TTC549 (cell line): ENCODE data around the gene CIB1.

ENCODE experiments used
- FAIRE-seq: peaks from 2 replicates; lab custom pipeline; 2012; peaks lifted over from hg19 to GRCh38; lab: Jason Lieb, UNC

Gene CIB1

DNA sequence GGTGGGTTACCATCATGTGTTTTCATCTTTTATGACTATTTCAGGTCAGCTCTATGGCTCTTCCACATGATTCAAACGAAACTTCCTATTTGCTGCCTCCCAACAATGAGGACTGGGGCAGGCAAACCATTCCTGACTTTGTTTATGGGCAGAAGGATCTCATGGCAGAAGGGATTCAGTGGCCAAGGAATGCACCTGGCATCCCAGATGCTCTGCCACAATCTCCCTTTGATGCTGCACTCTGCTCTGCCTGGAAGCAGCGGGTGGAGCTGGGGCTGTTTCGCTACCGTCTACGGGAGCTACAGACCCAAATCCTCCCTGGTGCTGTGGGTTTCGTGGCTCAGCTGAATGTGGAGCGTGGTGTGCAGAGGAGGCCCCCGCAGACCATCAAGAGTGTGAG, 7.1 kb upstream of the CIB1 start:
- no peak for FAIRE-seq

DNA sequence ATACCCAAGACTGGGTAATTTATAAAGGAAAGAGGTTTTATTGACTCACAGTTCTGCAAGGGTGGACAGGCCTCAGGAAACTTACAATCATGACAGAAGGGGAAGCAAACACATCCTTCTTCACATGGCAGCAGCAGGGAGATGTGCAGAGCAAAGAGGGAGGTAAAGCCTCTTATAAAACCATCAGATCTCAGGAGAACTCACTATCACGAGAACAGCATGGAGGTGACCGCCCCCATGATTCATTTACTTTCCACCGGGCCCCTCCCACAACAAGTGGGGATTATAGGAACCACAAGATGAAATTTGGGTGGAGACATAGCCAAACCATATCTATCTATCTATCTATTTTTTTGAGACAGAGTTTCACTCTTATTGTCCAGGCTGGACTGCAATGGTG, 5.6 kb upstream of the CIB1 start:
- FAIRE-seq: no peak

DNA sequence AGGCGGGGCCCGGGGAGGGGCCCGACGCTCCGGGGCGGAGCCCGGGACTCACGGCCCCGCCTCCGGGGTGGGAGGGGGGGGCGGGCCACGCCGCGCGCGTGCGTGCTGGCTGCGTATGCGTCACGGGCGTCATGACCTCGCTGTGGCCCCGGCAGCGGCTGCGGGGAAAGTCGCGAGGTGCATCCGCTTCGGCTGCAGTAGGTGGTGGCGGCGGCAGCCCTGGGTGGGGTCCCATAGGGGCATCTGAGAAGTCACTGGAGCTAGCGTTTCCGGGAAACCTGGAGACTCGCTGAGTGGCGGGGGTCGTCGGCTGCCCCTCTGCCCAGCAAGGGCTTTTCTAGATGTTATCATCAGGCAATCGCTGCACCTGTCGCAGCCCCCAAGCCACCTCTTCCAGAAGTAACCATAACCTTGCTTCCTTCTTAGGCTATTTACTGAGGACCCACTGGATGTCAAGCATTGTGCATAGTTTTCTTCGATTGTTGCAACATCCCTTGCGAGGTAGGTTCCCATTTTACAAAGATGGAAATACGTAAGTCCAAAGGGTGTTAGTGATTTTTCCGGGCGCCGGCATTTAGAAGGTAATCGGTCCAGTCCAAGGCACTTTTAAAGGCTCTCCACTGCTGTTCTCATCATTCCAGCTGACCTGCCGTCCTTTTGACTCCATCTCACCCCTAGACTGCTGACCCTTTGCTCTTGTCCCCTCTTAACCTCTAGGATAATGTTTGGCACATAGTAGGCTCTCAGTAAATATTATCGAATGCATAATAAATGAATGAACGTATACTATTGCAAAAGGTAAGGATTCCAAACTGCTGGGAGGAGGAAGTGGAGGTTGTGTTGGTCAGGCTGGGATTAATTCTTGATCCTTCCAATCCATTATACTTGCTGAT, 601 bp upstream of the CIB1 start, which contains the start of gene GDPGP1:
Gene GDPGP1, plus strand, starts transcription at position 114 of the 893 bp plus-strand sequence. CDS start 6,700 bp downstream, outside the sequence.
- no peak for FAIRE-seq

DNA sequence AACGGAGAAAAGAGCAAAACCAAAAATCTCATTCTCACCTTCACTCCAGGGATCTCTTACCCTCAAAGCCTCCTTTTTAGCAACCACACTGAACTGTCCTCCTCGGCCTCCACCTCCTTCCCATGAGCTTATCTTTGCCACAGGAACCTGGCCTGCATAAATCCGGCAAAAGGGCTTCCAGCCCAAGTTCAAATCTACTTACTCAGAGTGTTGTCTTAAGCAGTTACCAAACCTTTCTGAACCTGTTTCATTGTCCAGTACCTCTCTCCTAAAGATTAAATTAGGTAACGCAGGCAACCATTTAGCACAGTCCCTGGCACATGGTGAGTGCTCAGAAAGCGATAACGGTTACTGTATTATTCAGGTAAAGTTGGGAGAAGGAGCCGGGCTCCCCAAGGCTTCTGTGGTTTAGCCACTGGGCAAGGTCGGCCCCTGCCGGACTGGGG, 777 bp downstream of the CIB1 start:
- no peak for FAIRE-seq

DNA sequence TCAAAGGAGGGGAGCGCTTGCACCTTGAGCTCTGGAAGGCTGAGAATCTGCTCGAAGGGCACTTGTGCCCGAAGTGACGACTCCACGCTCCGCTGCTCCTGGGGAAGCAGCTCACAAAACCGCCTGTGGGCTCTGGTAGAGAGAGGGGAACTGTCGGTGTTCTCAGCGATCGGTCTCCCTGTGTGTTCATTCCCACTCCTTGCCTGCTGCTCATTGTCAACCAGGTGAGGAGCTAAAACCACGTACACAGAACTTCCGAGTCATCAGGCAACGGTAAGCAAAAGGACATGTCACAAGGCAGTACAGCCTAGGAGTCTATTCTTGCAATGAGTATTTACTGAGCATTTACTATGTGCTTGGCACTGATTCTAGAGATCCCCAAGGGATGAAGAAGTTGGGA, 1.5 kb downstream of the CIB1 start:
- no peak for FAIRE-seq

DNA sequence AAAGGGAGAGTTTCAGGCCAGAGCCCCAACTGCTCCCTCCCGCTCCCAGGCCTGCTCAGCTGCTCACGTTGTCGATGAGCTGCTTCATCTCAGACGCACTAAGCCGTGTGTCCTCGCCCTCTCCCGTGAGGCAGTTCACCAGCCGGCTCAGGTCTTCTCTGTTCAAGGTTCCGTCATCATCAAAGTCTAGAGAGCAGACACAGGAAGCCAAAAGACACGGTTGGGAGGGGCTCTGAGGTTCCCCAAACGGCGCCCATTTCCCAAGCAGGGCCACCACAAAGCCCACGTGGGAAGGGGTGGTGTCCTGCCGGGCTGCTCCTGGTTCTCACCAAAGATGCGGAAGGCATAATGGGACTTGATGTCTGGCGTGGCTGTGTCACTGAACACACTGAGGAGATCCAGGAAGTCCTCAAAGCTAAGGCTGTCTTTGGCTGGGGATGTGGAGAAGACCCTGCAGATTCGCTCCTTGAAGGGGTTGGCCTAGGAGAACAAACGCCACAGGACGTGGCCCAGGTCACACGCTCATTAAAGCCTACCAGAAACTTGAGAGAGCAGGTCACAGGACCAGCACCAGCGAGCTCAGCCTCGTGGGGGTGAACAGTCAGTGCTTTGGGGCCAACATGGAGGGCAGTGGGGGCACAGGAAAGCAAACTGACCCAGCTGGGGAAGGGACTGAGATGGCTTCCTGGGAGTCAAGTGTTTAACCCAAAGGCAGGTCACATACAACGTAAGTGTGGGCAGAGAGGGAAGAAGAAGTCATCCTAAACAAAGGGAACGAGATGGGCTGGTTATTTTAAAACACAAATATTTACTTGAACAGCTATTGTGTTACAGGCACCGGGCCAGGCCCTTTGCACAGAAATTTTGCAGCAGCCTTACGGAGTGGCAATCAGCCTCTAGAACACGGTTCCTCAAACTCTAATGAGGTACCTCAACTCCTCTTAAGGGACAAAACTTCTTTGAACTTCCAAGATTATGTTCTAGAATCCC, 2.4 kb downstream of the CIB1 start:
- no peak for FAIRE-seq

DNA sequence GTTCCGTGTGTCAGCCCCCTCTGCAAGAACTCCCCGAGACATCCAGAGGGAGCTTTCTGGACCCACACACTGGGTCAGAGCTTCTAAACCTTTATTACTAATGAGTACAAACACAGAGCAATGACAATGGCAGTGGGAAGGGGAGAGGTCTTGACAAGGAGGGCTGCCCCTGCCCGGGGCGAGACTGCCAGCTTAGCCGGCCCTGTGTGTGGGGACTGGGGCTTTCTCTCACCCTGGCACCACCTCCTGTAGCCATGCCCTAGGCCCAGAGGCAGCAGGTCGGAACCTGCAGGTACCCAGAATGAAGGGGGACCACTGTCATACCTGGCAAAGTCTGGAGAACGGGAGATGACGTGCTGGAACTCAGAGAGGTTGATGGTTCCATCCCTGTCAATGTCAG, 3.1 kb downstream of the CIB1 start:
- FAIRE-seq: no peak

DNA sequence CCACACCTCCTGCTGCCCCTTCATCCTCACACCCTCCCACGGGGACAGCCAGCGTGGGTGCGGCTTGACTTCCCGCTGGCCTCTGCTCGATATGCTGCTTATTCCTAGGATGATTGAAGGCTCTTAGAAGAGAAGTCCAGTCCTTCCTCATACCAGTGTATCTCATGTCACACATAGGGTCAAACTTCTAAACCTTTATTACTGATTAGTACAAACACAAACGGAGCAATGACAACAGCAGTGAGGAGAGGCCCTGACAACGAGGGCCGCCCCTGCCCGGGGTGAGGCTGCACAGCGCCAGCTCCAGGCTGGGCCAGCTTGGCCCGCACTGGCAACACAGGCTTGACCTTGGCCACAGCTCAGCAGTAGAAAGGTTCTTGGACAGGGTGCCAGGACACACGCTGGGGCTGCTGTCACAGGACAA, 3.7 kb downstream of the CIB1 start:
- no peak for FAIRE-seq

DNA sequence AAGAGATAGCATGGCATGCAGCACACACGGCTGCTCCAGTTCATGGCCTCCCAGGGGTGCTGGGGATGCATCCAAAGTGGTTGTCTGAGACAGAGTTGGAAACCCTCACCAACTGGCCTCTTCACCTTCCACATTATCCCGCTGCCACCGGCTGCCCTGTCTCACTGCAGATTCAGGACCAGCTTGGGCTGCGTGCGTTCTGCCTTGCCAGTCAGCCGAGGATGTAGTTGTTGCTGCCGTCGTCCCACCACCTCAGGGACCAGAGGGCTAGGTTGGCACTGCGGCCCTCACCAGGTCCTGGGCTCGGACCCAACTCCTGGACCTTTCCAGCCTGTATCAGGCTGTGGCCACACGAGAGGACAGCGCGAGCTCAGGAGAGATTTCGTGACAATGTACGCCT, 4.8 kb downstream of the CIB1 start:
- no peak for FAIRE-seq

DNA sequence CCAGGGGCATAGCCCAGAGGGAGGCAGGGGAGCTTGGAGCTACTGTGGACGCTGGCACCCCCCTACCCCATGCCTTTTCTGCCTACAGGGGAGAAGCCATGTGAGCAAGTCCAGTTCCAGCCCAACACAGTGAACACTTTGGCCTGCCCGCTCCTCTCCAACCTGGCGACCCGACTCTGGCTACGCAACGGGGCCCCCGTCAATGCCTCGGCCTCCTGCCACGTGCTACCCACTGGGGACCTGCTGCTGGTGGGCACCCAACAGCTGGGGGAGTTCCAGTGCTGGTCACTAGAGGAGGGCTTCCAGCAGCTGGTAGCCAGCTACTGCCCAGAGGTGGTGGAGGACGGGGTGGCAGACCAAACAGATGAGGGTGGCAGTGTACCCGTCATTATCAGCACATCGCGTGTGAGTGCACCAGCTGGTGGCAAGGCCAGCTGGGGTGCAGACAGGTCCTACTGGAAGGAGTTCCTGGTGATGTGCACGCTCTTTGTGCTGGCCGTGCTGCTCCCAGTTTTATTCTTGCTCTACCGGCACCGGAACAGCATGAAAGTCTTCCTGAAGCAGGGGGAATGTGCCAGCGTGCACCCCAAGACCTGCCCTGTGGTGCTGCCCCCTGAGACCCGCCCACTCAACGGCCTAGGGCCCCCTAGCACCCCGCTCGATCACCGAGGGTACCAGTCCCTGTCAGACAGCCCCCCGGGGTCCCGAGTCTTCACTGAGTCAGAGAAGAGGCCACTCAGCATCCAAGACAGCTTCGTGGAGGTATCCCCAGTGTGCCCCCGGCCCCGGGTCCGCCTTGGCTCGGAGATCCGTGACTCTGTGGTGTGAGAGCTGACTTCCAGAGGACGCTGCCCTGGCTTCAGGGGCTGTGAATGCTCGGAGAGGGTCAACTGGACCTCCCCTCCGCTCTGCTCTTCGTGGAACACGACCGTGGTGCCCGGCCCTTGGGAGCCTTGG, 5.6 kb downstream of the CIB1 start:
- no peak for FAIRE-seq

DNA sequence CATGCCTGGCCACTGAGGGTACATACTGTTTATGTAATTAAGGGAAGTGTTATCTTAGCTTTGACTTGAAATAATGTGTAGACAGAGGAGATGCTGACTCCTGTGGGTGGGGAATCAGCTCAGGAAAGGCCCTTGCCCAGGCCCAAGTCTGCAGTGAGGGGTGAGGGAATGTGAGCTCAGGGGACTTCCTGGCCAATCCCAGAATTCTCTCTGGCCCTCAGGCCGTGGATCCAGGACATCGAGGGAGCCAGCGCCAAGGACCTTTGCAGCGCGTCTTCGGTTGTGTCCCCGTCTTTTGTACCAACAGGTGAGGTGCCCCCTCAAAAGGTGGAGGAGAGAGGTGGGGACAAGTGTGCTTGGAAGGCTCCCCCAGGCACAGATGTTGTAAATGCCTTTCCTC, 6.4 kb downstream of the CIB1 start:
- no peak for FAIRE-seq

DNA sequence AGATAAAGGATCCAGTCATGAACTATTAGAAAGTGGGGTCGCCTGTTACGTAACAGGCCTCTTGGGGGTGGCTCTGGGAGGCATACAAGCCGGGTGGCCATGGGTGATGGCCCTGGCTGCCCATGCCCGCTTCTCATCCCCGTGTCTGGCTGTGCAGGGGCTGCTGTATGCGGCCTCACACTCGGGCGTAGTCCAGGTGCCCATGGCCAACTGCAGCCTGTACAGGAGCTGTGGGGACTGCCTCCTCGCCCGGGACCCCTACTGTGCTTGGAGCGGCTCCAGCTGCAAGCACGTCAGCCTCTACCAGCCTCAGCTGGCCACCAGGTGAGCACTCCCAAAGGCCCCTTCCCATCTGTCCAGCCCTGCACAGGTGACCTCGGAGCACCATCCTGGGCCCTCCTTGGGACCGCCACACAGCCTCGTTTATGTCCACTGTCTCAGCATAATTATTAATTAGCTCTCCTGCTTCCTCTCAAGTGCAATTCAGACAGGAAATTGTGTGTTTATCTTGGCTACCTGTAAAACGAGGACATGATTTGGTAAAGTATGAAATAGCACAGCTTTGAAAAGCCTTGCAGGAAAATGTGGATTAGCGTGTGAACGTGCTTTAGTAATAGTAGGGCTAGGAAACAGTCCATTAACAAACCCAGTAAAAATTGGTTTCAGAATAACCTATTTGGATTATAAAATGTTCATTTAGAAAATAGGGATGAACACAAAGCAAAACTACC, 8.1 kb downstream of the CIB1 start:
- FAIRE-seq: no peak

DNA sequence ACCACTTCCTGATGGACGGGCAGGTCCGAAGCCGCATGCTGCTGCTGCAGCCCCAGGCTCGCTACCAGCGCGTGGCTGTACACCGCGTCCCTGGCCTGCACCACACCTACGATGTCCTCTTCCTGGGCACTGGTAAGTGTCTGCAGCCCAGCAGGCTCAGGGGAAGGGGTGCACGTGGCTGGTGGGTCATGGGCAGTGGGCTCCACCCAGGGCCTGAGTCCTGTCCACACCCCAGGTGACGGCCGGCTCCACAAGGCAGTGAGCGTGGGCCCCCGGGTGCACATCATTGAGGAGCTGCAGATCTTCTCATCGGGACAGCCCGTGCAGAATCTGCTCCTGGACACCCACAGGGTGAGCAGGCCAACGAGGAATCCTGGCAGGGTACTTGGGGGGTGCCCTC, 8.7 kb downstream of the CIB1 start:
- no peak for FAIRE-seq

DNA sequence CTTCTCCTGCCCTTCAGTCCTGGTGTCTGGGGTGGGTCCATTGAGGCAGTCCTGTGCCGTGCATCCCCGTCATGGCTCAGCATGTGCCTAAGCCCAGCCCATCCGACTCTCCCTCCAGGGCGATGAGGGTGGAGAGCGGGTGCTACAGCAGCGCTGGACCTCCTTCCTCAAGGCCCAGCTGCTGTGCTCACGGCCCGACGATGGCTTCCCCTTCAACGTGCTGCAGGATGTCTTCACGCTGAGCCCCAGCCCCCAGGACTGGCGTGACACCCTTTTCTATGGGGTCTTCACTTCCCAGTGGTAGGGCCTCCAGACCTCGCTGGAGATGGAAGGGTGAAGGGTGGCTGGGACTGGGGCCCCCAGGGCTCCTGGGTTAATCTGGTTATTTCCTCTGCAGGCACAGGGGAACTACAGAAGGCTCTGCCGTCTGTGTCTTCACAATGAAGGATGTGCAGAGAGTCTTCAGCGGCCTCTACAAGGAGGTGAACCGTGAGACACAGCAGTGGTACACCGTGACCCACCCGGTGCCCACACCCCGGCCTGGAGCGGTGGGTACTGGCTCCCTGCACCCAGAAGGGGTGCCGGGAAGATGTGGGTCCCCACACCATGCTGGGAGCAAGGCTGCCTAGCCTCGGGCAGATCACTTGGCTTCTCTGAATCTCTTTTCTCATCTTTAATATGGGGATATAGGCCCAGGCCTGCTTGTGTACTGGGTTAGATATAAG, 10.1 kb downstream of the CIB1 start:
- no peak for FAIRE-seq

DNA sequence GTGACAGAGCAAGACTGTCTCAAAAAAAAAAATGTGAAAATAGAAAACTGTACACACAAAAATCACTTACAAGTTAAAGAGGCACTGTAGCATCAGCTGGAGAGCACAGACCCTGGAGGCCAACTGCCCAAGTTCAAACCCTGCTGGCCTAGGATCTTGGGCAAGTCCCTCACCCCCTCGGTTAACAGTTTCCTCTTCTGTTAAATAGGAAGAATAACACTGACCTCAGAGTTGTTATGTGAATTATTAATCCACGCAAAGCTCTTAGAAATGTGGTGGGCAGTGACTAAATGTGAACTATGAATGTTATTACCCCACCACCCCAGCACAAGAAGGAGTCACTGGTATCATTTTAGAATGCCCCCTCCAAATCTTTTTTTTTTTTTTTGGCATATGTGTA, 11.2 kb downstream of the CIB1 start:
- no peak for FAIRE-seq

DNA sequence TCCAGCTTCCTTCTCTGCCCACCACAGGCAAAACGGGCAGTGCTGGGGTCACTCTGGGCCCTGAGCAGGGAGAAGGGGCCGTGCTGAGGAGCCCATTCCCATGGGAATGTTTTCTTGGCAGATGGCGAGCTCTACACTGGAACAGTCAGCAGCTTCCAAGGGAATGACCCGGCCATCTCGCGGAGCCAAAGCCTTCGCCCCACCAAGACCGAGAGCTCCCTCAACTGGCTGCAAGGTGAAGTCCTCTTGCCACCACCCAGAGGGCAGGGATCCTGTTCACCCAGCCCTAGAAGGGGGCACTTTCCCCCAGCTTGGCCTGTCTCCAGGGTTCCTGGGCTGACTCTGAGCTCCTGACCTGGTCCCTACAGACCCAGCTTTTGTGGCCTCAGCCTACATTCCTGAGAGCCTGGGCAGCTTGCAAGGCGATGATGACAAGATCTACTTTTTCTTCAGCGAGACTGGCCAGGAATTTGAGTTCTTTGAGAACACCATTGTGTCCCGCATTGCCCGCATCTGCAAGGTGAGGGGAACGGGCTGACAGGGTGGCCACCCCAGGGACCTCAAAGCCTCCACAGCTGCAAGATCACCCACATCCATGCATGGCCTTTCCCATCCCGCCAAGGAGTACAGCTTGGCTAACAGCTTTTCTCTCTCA, 12.4 kb downstream of the CIB1 start:
- FAIRE-seq: no peak

DNA sequence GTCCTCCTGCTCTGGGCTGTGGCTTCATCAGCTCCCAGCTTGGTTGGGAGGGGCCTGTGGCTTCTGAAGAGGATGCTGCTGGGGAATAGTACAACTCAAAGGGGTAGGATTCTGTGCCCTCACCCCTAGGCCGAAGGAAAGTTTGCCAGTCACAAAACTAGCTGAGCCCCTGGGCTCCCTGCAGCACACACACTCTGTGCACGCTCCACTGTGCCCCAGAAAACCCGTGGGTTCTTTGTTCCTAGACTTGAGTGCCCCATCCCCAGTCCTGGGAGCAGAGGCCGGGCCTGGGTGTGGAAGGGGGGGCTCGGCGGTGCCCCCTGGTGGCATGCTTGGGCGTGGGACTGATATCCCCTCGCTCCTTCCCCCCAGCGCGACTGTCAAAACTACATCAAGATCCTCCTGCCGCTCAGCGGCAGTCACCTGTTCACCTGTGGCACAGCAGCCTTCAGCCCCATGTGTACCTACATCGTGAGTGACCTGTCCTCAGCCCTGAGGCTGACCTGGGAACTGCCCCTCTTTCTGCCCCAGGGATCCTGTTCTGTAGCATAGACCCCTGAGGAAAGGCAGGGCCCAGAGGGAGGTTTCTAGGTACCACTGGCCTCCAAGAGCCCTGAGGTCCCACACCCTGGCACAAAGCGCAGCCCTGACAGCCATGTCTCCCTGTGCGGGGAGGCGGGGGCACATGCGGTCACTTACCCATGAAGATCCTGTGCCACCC, 14.2 kb downstream of the CIB1 start:
- no peak for FAIRE-seq

DNA sequence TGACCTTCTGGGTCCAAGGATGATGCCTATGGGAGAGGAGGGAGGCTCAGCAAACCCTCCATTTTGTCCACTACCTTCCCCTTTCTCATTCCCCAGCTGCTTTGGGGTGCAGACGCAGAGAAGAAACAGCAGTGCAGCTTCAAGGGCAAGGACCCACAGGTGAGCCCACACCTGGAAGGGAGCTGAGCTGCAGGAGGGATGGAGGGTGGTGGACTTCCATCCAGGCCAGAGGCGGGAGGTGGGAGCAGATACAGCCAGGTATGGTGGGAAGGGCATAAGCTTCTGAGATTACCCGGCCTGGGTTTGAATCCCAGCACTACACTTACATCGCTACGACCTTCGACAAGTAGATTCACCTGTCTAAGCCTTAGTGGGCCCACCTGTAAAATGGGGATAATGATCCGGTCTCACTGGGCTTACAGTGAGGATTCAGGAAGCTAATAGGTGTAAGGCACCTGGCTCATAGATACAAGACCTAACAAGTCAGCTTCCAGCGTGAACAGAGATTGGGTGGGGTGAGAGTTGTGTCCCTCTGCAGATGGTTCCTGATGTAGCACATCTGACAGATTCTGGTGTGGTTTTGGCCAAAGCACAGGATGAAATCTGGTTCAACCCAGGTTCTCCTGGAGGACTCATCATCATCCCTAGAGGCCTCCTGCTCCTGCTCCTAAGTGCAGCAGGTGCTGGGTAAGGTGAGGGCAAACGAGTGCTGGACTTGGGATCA, 15.9 kb downstream of the CIB1 start:
- no peak for FAIRE-seq
